SHP77 treated with DMSO at 0.1 percent for 48 hours (cell line): ENCODE measurements around the gene RAB6B.

Experiments used
- DNase-seq: peaks from one replicate; lab custom pipeline; 2025; lab: John Stamatoyannopoulos, UW

The RAB6B gene

GRCh38 chr3:133835961-133836360, 59.7 kb downstream of the RAB6B start:
- no peak for DNase-seq

- DNase-seq = no peak
Measured at GRCh38 chr3:133835418-133835743, 60.3 kb downstream of the RAB6B start.

- DNase-seq = no peak
Measured at GRCh38 chr3:133834621-133835417, 60.9 kb downstream of the RAB6B start.

GRCh38 chr3:133833880-133834620, 61.6 kb downstream of the RAB6B start:
- no peak for DNase-seq

- DNase-seq = no peak
Measured at GRCh38 chr3:133833267-133833666, 62.4 kb downstream of the RAB6B start.

GRCh38 chr3:133832802-133833144, 62.9 kb downstream of the RAB6B start:
- DNase-seq = no peak

GRCh38 chr3:133831966-133832801, 63.5 kb downstream of the RAB6B start:
- no peak for DNase-seq

GRCh38 chr3:133830071-133830470, 65.6 kb downstream of the RAB6B start:
- DNase-seq = no peak

GRCh38 chr3:133829310-133829707, 66.4 kb downstream of the RAB6B start:
- DNase-seq = no peak

- DNase-seq = no peak
Measured at GRCh38 chr3:133828576-133829309, 66.9 kb downstream of the RAB6B start.

- DNase-seq = no peak
Measured at GRCh38 chr3:133827684-133828083, 68.0 kb downstream of the RAB6B start.

GRCh38 chr3:133827136-133827535, 68.5 kb downstream of the RAB6B start:
- DNase-seq = no peak

GRCh38 chr3:133825969-133826727, 69.5 kb downstream of the RAB6B start:
- DNase-seq = no peak

GRCh38 chr3:133824961-133825485, 70.7 kb downstream of the RAB6B start:
- no peak for DNase-seq

GRCh38 chr3:133821767-133822638, 73.7 kb downstream of the RAB6B start:
- DNase-seq = peak; percentile 65

GRCh38 chr3:133820889-133821675, 74.6 kb downstream of the RAB6B start:
- no peak for DNase-seq

GRCh38 chr3:133820129-133820528, 75.6 kb downstream of the RAB6B start:
- no peak for DNase-seq

GRCh38 chr3:133815386-133815785, 80.3 kb downstream of the RAB6B start:
- no peak for DNase-seq

GRCh38 chr3:133812872-133813271, 82.8 kb downstream of the RAB6B start:
- no peak for DNase-seq
